GM21723 (cell line): ENCODE results near the gene SLAMF1.
A peak's percentile ranks its signal among the peaks of the same experiment; 100 is the strongest.

Experiments used
- ATAC-seq: cut with Tn5 transposase; IDR thresholded peaks from one replicate; pipeline ENCODE4 v1.9.1; 2021; ENCODE audit warnings: mild to moderate bottlenecking, moderate library complexity; ENCODE audit not compliant: unreplicated experiment

Gene SLAMF1

GRCh38 chr1:160625725-160626498 is 20.9 kb downstream of the SLAMF1 start:
- no peak for ATAC-seq

- no peak for ATAC-seq
Observed at GRCh38 chr1:160625321-160625720, 21.5 kb downstream of the SLAMF1 start.

GRCh38 chr1:160624464-160624863 is 22.4 kb downstream of the SLAMF1 start:
- ATAC-seq, result peak; percentile 43

GRCh38 chr1:160623862-160624261 is 23.0 kb downstream of the SLAMF1 start:
- peak; percentile 42 for ATAC-seq

- ATAC-seq, result no peak
Observed at GRCh38 chr1:160623227-160623633, 23.6 kb downstream of the SLAMF1 start.

- ATAC-seq, result no peak
Observed at GRCh38 chr1:160622501-160623226, 24.2 kb downstream of the SLAMF1 start.

GRCh38 chr1:160621633-160622413 is 25.0 kb downstream of the SLAMF1 start:
- no peak for ATAC-seq

- ATAC-seq, result no peak
Observed at GRCh38 chr1:160620942-160621632, 25.8 kb downstream of the SLAMF1 start.

GRCh38 chr1:160619742-160620277 is 27.0 kb downstream of the SLAMF1 start:
- no peak for ATAC-seq

- ATAC-seq, result no peak
Observed at GRCh38 chr1:160618763-160619274, 28.0 kb downstream of the SLAMF1 start.

GRCh38 chr1:160618327-160618726 is 28.5 kb downstream of the SLAMF1 start:
- no peak for ATAC-seq

- no peak for ATAC-seq
Observed at GRCh38 chr1:160615660-160616059, 31.2 kb downstream of the SLAMF1 start.

GRCh38 chr1:160614410-160614809 is 32.4 kb downstream of the SLAMF1 start:
- no peak for ATAC-seq

GRCh38 chr1:160612613-160613218 is 34.1 kb downstream of the SLAMF1 start:
- ATAC-seq, result no peak

- ATAC-seq, result no peak
Observed at GRCh38 chr1:160610569-160611242, 36.1 kb downstream of the SLAMF1 start.

GRCh38 chr1:160608941-160609340 is 37.9 kb downstream of the SLAMF1 start:
- no peak for ATAC-seq

- ATAC-seq, result no peak
Observed at GRCh38 chr1:160608514-160608913, 38.3 kb downstream of the SLAMF1 start.

GRCh38 chr1:160608057-160608456 is 38.8 kb downstream of the SLAMF1 start:
- ATAC-seq, result no peak

GRCh38 chr1:160607672-160608032 is 39.2 kb downstream of the SLAMF1 start:
- no peak for ATAC-seq
